ENCODE results near the gene SSBP2.

Gene SSBP2

GRCh38 chr5:81753429-81753828 is 2.5 kb upstream of the SSBP2 start:
- no peak overlapping the region for H3K9ac ChIP-seq (ENCODE audit: low read depth, low read length)
- H3K27ac ChIP-seq (ENCODE audit: low read length), result no peak overlapping the region
- peaks cover 24% of the 10 kb centered on the region for H3K27me3 ChIP-seq (ENCODE audit: insufficient read depth, low read length)
- no peaks in the 10 kb centered on the region for H3K9me3 ChIP-seq (ENCODE audit: insufficient read depth, low read depth, low read length)
- H3K36me3 ChIP-seq (ENCODE audit: insufficient read depth, low read depth, low read length), result no peaks in the 10 kb centered on the region
- peaks cover 53% of the 10 kb centered on the region for H3K4me1 ChIP-seq (ENCODE audit: insufficient read depth, low read length)
- H3K4me3 ChIP-seq (ENCODE audit: low read length), result no peak overlapping the region

GRCh38 chr5:81752644-81752963 is 1.7 kb upstream of the SSBP2 start:
- Histone ChIP-seq H3K9ac (ENCODE audit: low read depth, low read length) (no peak overlapping the region), H3K4me3 (ENCODE audit: low read length) (no peak overlapping the region), H3K4me1 (ENCODE audit: insufficient read depth, low read length) (peaks cover 53% of the 10 kb centered on the region), H3K9me3 (ENCODE audit: insufficient read depth, low read depth, low read length) (no peaks in the 10 kb centered on the region), H3K27me3 (ENCODE audit: insufficient read depth, low read length) (peaks cover 31% of the 10 kb centered on the region), H3K27ac (ENCODE audit: low read length) (no peak overlapping the region), H3K36me3 (ENCODE audit: insufficient read depth, low read depth, low read length) (no peaks in the 10 kb centered on the region)

GRCh38 chr5:81751836-81752643 is 1.1 kb upstream of the SSBP2 start:
- Histone ChIP-seq H3K4me3 (ENCODE audit: low read length) (peak overlapping the region; percentile 63), H3K36me3 (ENCODE audit: insufficient read depth, low read depth, low read length) (no peaks in the 10 kb centered on the region), H3K9ac (ENCODE audit: low read depth, low read length) (peak overlapping the region; percentile 65; the same call in 1 of the 2 replicates), H3K4me1 (ENCODE audit: insufficient read depth, low read length) (peaks cover 52% of the 10 kb centered on the region), H3K27ac (ENCODE audit: low read length) (no peak overlapping the region), H3K9me3 (ENCODE audit: insufficient read depth, low read depth, low read length) (no peaks in the 10 kb centered on the region), H3K27me3 (ENCODE audit: insufficient read depth, low read length) (peaks cover 31% of the 10 kb centered on the region)

- H3K27me3 ChIP-seq (ENCODE audit: insufficient read depth, low read length), result peaks cover 31% of the 10 kb centered on the region
- no peak overlapping the region for H3K27ac ChIP-seq (ENCODE audit: low read length)
- peaks cover 37% of the 10 kb centered on the region for H3K4me1 ChIP-seq (ENCODE audit: insufficient read depth, low read length)
- no peaks in the 10 kb centered on the region for H3K9me3 ChIP-seq (ENCODE audit: insufficient read depth, low read depth, low read length)
- H3K36me3 ChIP-seq (ENCODE audit: insufficient read depth, low read depth, low read length), result no peaks in the 10 kb centered on the region
- H3K9ac ChIP-seq (ENCODE audit: low read depth, low read length), result no peak overlapping the region
- peak overlapping the region; percentile 78 for H3K4me3 ChIP-seq (ENCODE audit: low read length)
Observed at GRCh38 chr5:81750308-81751008, 439 bp downstream of the SSBP2 start.

DNA sequence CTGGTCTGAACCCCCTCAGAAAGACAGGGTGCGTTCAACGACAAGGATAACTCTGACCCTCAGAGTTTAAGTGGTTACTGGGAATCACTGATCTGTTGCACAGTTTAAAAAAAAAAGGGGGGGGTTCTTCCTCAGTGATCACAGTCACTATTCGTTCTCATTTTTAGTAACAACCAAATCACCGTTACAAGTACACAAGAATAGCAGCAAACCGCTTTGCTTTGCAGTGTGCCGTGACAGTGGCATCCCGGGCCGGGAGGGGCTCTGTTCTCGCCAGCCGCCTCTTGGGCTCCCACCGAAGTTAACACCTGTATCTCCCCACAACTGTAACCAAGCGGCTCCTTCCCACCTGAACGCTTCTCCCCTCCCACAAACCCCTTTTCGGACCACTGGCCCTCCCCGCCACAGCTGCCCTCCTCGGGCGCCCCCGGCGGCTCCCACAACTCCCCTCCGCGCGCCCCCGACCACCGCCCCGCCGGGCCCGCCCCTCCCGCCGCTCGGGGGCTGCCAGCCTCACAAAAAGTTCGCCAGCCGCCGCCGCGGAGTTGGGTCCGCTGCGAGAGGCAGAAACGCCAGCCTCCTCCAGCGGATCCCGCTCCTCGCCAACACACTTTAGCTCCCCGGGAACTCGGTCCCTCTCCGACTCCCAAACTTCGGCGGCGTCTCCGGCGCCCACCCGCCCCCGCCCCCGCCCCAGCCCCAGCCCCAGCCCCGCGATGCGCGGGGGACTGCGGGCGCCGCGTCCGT is 1.2 kb downstream of the SSBP2 start:
- H3K36me3 ChIP-seq (ENCODE audit: insufficient read depth, low read depth, low read length), result no peaks in the 10 kb centered on the region
- H3K4me3 ChIP-seq (ENCODE audit: low read length), result peak overlapping the region; percentile 81
- H3K9ac ChIP-seq (ENCODE audit: low read depth, low read length), result peak overlapping the region; percentile 44; the same call in 1 of the 2 replicates
- no peaks in the 10 kb centered on the region for H3K9me3 ChIP-seq (ENCODE audit: insufficient read depth, low read depth, low read length)
- H3K27ac ChIP-seq (ENCODE audit: low read length), result no peak overlapping the region
- peaks cover 31% of the 10 kb centered on the region for H3K4me1 ChIP-seq (ENCODE audit: insufficient read depth, low read length)
- peaks cover 31% of the 10 kb centered on the region for H3K27me3 ChIP-seq (ENCODE audit: insufficient read depth, low read length)

DNA sequence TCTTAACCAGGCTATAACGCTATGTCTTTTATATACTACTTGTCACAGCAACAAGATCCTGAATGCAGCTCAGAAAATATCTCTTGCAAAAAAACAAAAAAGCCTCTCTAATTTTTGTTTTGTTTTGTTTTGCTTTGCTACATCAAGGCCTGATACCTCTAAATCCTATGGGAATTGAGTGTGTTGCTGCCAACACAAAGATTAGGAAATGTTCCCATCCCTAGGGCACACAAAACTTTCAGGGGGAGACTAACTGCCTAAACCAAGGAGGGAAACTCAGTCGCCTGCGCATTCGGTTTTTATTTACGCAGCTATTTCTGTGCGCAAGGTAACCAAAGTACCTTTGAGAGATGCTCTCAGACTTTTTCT is 1.7 kb downstream of the SSBP2 start:
- Histone ChIP-seq H3K27me3 (ENCODE audit: insufficient read depth, low read length) (peaks cover 31% of the 10 kb centered on the region), H3K9ac (ENCODE audit: low read depth, low read length) (peak overlapping the region; percentile 44; the same call in 1 of the 2 replicates), H3K4me3 (ENCODE audit: low read length) (peak overlapping the region; percentile 81), H3K27ac (ENCODE audit: low read length) (no peak overlapping the region), H3K36me3 (ENCODE audit: insufficient read depth, low read depth, low read length) (no peaks in the 10 kb centered on the region), H3K4me1 (ENCODE audit: insufficient read depth, low read length) (peaks cover 25% of the 10 kb centered on the region), H3K9me3 (ENCODE audit: insufficient read depth, low read depth, low read length) (no peaks in the 10 kb centered on the region)

DNA sequence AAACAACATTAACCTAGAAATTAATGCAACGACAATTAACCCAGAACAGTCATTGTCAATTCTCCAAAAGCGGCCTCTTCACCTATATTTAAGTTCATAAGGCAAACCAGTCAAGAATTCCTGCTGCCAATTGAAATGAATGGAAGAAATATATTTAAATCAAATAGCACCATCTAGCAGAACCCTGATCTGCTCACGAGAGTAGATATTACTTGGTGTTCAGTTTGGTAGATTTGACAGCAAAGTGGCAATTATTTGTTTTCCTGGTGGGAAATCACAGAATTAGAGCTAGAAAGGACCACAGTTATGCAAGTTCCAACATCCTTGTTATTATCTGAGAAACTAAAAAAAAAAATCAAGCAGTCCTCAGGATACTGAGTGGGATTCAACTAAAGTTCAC is 2.3 kb downstream of the SSBP2 start:
- Histone ChIP-seq H3K9me3 (ENCODE audit: insufficient read depth, low read depth, low read length) (no peaks in the 10 kb centered on the region), H3K9ac (ENCODE audit: low read depth, low read length) (no peak overlapping the region), H3K36me3 (ENCODE audit: insufficient read depth, low read depth, low read length) (no peaks in the 10 kb centered on the region), H3K4me1 (ENCODE audit: insufficient read depth, low read length) (peaks cover 19% of the 10 kb centered on the region), H3K4me3 (ENCODE audit: low read length) (no peak overlapping the region), H3K27ac (ENCODE audit: low read length) (no peak overlapping the region), H3K27me3 (ENCODE audit: insufficient read depth, low read length) (peaks cover 31% of the 10 kb centered on the region)

- no peak overlapping the region for H3K4me3 ChIP-seq (ENCODE audit: low read length)
- H3K4me1 ChIP-seq (ENCODE audit: insufficient read depth, low read length), result peaks cover 5% of the 10 kb centered on the region; the same call in 1 of the 2 replicates
- no peaks in the 10 kb centered on the region for H3K36me3 ChIP-seq (ENCODE audit: insufficient read depth, low read depth, low read length)
- H3K9me3 ChIP-seq (ENCODE audit: insufficient read depth, low read depth, low read length), result no peaks in the 10 kb centered on the region
- no peak overlapping the region for H3K9ac ChIP-seq (ENCODE audit: low read depth, low read length)
- no peak overlapping the region for H3K27ac ChIP-seq (ENCODE audit: low read length)
- H3K27me3 ChIP-seq (ENCODE audit: insufficient read depth, low read length), result peaks cover 20% of the 10 kb centered on the region
Observed at GRCh38 chr5:81747030-81747429, 3.9 kb downstream of the SSBP2 start.

DNA sequence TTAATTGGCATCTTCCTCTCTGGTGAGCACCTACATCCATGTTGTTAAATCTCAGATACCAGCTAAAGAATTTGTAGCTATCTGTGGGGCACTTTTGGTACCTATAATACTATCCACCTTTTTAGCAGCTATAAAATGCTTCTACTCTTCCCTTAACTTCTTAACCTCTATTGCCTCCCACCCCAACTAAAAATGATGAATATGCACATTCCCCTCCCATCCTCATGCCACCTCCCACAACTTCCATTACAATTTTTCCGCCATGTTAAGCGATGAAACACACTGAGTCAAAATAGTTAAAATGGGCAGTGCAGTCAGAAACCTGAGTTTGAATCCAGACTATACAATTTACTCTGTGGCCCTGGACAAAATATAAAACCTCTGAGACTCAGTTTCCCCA is 10.1 kb downstream of the SSBP2 start:
- no peaks in the 10 kb centered on the region for H3K27me3 ChIP-seq (ENCODE audit: insufficient read depth, low read length)
- H3K27ac ChIP-seq (ENCODE audit: low read length), result no peak overlapping the region
- no peak overlapping the region for H3K4me3 ChIP-seq (ENCODE audit: low read length)
- H3K9me3 ChIP-seq (ENCODE audit: insufficient read depth, low read depth, low read length), result no peaks in the 10 kb centered on the region
- no peak overlapping the region for H3K9ac ChIP-seq (ENCODE audit: low read depth, low read length)
- H3K4me1 ChIP-seq (ENCODE audit: insufficient read depth, low read length), result no peaks in the 10 kb centered on the region
- H3K36me3 ChIP-seq (ENCODE audit: insufficient read depth, low read depth, low read length), result no peaks in the 10 kb centered on the region

GRCh38 chr5:81739291-81739690 is 11.6 kb downstream of the SSBP2 start:
- Histone ChIP-seq H3K36me3 (ENCODE audit: insufficient read depth, low read depth, low read length) (no peaks in the 10 kb centered on the region), H3K27ac (ENCODE audit: low read length) (no peak overlapping the region)

DNA sequence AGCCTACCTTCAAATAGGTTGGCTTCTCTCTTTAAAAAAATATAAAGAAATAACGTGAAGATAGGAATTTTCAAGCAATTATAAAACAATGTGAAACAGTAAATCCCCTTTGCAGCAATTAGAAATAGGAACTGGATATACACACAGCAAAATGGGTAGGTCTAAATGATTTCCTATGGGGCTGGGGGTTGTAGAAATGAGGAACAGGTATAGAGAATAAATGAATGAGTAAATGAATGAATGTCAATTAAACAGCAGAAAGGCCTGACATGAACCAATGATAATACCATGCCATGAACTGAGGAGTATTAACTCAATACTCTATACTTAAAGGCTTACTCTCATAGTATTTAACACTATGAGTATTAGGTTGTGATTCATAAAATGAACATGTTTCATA is 21.6 kb downstream of the SSBP2 start:
- Histone ChIP-seq H3K4me3 (ENCODE audit: low read length) (no peak overlapping the region), H3K27me3 (ENCODE audit: insufficient read depth, low read length) (no peaks in the 10 kb centered on the region), H3K4me1 (ENCODE audit: insufficient read depth, low read length) (no peaks in the 10 kb centered on the region), H3K36me3 (ENCODE audit: insufficient read depth, low read depth, low read length) (no peaks in the 10 kb centered on the region), H3K9me3 (ENCODE audit: insufficient read depth, low read depth, low read length) (no peaks in the 10 kb centered on the region), H3K27ac (ENCODE audit: low read length) (no peak overlapping the region), H3K9ac (ENCODE audit: low read depth, low read length) (no peak overlapping the region)

More at GRCh38 chr5:81739291-81739690, 11.6 kb downstream of the SSBP2 start:
- Histone ChIP-seq H3K9ac (ENCODE audit: low read depth, low read length) (no peak overlapping the region), H3K4me3 (ENCODE audit: low read length) (no peak overlapping the region), H3K9me3 (ENCODE audit: insufficient read depth, low read depth, low read length) (no peaks in the 10 kb centered on the region), H3K27me3 (ENCODE audit: insufficient read depth, low read length) (no peaks in the 10 kb centered on the region), H3K4me1 (ENCODE audit: insufficient read depth, low read length) (no peaks in the 10 kb centered on the region)
